ENCODE data around the gene SLC7A14.
"Not testable (repeated sequence)": the region's sequence is repeated elsewhere in the genome, so short reads cannot be mapped to it uniquely, and the experiment has no call there.

SLC7A14 gene

DNA sequence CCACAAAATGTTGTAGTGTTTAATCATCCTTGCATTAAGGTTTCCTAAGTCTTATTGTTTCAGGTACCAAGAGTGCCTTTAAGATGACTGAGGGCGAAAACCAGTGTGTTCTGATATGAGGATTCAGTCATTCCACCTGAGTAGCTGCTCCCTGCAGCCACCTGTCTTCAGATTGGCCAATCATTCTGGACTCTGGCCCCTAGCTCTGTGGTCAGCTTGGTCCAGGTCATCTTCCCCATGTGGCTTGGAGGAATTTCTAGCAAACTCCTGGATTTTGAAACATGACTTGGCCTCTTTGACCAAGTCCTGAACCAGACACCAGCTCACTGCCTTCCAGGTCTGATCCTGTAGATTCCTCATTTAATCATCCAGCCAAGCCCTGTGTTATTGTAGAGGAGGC lies 7.8 kb upstream of the SLC7A14 start:
- DNase-seq (ENCODE audit: low read depth): no peak

DNA sequence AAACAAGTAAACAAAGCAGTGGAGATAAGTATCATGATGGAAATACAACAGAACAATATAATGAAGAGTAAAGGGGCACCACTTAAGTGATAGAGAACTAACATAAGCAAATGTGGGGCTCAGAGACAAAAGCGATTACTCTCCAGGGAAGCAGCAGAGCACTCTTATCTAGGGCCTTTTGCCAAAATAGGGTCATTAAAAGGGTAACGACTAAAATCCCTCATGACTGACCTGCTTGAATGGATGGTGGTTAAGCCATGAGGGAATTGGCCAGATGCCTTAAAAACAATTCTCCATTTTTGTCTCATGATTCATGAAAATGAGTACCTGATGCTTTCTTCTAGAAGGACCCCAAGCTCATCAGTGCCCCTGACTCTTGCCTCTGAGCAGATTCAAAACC lies 3.2 kb upstream of the SLC7A14 start:
- DNase-seq (ENCODE audit: low read depth): no peak

DNA sequence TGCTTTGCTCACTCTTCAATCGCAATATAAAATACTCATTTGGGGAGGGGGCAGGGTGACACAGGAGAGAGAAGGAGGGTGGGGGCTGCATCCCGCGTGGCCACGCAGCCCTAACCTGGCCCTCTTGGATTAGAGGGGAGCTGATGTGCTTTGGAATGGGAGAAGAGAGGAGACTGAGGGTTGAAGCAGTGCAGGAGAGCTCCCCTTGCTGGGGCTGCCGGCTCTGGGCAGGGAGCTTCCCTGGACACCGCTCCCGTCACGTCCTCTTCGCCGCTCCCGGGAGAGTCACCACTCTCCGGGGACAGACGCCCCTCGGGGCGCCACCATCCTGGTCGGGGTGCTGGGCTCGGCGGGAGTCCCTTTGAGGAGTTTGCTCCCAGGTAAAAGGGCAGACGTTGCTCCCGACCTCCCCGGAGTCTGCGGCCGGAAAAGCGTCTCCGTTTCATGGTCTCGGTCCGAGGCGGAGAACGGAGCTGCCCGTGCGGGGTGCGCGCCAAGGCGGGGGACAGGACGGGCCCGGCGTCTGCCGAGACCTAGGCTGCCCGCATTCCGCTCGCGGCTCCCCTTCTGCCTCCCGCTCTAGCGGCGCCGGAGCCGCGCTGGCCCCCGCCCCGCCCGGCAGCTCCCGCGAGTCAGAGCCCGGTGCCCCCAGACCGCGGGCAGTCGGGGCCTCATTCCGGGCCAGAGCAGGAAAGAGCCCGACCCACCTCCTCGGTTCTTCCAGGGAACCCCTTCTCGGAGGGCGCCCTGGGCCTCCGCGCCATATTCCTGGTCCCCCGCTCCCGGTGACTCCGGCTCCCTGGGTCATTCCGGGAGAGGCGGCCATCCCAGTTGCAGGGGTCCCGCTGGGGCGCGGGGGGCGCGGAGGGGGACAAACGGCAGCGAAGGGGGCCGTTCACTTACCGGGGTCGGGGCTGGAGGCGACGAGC lies 603 bp downstream of the SLC7A14 start:
- no peak for DNase-seq (ENCODE audit: low read depth)

DNA sequence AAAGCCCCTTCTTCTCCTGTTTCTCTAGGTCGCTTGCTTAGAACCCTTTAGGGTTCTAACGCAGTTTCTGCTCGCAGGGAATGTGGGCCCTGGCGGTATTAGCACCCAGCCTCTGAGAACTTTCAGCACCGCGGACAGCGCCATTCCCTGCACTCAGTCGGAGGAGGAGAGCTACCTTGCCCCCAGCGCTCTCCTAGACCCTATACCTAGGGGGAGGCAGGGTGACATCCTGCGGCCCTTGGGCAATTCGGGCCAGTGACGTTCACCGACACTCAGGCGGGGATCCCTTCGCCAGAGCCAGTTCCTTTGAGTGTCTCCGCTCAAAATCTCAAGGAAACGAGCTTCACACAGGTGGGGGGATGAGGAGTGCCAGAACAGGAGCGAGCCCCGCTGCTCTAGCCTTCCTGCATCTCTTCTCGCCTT lies 1.3 kb downstream of the SLC7A14 start:
- peak; percentile 36 for DNase-seq (ENCODE audit: low read depth)

DNA sequence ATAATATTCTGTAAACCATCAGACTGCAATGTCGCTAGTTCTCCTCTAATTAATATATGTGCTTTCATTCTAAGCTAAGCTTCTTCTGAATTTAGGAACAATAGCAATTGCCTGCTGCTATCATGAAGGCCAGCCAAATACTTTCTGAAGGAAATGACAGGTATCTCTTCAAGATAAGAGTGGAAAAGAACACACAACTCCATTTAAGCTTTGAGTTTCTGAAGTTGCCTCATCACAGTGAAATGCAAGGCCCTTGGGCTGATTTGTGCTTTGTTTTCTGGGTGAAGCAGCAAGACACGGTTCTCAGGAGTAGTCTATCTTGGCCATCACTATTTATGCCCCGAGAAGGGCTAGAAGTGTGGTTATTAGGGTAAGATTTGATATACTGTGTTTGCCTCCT lies 6.2 kb downstream of the SLC7A14 start:
- DNase-seq (ENCODE audit: low read depth): no peak

DNA sequence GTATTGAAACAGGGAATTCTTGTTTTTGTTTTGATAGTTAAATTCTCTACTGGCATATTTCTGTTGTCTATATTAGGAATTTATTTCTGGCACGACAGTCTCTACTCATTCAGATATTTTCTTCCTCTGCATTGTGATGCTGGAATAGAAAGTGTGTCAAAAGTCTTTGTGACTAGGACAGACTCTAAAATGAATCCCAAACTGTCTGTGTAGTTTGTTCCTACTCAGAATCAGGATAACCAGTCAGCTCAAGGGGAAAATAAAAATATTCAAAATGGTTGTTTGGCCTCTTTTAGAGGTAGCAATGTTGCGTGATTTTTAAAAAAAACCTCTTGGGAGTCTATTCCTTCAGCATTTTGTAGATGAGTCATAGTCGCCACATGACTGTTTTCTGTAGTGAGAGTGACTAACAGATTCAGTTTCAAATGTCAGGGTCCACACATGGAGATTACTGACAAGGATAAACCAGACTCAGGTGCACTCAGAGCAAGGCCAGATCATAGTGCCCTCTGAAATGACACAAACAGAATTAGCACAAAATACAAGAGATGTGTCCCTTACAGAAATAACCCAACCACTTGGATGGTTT lies 13.1 kb downstream of the SLC7A14 start:
- DNase-seq (ENCODE audit: low read depth): no peak

DNA sequence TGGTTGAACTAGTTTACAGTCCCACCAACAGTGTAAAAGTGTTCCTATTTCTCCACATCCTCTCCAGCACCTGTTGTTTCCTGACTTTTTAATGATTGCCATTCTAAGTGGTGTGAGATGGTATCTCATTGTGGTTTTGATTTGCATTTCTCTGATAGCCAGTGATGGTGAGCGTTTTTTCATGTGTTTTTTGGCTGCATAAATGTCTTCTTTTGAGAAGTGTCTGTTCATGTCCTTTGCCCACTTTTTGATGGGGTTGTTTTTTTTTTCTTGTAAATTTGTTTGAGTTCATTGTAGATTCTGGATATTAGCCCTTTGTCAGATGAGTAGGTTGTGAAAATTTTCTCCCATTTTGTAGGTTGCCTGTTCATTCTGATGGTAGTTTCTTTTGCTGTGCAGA lies 18.3 kb downstream of the SLC7A14 start:
- not testable (repeated sequence) for DNase-seq (ENCODE audit: low read depth)

DNA sequence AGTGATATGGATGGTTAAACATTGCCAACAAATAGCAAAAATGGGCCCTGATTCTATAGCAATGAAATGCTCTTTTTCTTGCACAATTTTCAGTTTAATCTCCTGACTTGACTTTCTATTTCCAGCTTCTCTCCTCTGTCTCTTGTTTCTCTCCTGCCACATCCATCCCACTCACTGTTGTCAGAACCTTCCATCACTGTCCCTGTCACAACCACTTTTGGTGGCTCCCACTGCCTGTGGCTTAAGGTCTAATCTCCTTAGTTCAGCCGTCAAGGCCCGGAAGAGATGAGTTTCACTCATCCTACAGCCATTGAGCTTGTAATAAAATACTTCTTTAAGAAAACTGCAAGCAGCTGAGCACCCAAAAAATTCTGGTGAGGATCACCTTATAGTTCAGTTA lies 19.5 kb downstream of the SLC7A14 start:
- DNase-seq (ENCODE audit: low read depth): no peak

DNA sequence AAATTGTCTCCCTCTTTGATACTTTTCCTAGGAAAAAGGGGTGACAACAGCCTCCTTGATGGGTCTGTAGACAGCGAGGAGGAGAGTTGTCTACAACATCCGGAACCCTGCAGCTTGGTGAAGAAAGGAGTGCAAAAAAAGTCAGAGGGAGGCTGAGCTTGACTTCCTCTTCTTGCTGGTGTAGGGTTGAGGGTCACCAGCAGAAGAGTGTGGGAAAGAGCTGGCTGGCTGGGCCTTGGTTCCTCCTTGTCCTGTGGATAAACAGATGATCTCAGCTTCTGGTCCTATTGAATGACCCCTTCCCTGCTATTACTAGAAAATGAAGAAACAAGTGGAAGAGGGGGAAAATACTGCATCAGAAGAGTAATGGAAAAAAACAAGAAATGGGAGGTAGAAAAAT lies 20.4 kb downstream of the SLC7A14 start:
- no peak for DNase-seq (ENCODE audit: low read depth)

DNA sequence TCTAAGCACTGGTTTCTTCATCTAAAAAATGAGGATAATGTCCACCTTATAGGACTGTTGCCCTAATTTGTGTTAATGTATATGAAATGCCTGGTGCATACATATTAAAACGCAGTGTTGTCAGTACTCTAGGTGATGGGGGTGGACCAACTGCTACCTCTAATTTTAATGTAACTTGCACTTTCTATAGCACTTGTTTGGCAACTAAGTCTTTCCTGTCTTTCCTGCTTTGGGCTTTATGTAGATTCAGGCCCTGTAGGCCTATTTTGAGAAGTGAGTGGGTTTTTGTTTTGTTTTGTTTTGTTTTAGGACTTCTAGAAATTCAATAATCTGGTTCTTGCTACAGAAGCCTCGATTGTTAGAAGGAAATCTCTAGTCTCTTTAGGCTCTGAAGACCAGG lies 21.2 kb downstream of the SLC7A14 start:
- DNase-seq (ENCODE audit: low read depth): no peak

DNA sequence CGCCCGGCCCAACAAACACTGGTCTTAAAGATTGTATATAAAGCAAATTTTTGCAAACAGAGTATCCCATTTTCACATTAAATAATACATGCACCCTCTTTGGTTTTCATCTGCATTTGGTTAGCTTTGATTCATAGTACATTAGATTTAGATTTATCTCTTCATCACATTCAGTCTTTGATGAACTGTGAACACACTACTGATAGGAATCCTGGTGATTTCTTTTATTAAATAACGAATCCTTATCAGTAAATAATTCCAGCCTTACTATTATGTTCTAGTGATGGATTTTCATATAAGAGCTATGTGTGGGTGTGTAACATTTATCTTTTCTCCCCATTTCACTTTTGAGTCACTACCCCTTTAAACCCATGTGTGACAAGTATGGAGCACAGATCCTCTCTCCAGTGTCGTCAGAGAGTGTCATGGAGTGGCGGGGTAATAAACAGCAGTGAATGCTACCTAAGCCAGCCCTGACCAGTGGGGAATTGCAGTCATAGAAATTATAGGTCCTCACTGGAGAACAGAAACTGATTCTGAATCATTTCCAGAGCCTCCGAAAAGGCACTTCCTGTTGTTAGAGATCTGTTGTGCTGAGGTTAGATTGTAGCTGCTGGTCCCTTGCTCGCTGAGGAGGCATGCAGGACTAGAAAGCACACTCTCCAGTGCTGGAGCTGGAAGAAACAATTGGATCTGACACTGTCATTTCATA lies 22.0 kb downstream of the SLC7A14 start:
- no peak for DNase-seq (ENCODE audit: low read depth)

DNA sequence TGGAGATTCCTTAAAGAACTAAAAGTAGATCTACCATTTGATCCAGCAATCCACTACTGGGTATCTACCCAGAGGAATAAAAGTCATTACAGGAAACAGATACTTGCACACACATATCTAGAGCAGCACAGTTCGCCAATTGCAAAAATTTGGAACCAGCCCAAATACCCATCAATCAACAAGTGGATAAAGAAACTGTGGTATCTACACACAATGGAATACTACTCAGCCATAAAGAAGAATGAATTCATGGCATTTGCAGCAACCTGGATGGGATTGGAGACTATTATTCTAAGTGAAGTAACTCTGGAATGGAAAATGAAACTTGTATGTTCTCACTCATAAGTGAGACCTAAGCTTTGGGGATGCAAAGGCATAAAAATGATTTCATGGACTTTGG lies 23.8 kb downstream of the SLC7A14 start:
- no peak for DNase-seq (ENCODE audit: low read depth)

DNA sequence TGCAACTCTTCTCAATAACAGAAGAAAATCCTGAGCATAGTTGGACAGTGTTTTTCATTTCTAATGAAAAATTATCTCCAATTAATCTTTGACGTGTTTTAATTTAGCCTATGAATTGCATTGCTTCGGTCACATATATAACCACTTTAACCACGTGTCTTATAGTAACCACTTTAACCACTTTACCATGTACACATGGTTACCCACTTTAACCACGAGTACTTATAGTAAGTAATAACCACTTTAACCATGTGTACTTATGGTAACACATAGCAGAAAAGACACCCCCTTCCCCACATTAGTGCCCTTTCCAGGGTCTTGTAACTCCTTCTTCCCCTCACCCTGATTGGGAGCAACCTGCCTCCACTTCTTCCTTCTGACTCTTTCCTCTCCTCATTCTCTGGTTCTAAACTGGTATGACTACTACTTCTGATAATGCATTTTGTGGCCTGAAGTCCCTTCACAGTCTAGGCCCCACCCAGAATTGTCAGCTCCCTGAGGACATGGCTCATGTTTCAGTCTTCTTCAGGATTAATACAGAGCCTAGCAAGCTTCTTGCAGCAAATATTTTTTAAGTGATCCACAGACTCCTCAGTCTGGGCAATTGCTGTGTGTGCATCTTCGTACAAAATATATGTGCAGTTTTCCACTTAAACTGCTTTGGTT lies 25.0 kb downstream of the SLC7A14 start:
- DNase-seq (ENCODE audit: low read depth): no peak

DNA sequence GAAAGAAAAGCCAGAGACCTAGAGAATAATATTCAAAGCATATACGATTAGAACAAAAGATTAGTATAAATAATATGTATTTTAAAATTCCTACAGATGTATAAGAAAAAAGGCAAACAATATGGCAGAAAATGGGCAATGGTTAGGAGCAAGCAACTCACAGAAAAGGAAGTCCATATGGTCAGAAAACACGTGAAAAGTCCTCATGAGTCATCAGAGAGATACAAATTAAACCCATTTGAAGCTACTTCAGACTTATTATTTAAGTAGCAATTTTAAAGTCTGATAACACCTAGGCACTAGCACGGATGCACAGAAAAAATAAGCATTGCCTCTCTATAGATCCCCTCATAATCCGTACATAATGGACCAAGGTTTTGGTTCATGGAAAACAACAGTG lies 25.6 kb downstream of the SLC7A14 start:
- no peak for DNase-seq (ENCODE audit: low read depth)

DNA sequence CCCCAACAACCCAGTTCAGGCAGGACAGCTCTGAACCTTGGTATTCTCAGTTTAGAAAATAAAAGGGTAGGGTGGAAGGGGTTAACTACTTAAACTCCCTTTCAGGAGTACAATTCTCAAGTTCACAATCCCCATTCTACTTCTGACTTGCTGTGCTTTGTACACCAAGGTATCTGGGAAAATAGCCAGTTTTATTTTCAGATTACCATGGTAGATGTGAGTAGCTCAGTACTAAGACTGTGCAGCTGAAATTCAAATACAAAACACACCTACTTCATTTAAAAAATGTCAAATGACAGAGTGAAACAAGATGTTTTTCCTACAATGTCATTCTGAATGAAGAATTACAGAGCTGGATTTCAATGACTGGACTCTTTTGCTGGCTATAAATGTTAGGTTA lies 27.4 kb downstream of the SLC7A14 start:
- DNase-seq (ENCODE audit: low read depth): no peak

DNA sequence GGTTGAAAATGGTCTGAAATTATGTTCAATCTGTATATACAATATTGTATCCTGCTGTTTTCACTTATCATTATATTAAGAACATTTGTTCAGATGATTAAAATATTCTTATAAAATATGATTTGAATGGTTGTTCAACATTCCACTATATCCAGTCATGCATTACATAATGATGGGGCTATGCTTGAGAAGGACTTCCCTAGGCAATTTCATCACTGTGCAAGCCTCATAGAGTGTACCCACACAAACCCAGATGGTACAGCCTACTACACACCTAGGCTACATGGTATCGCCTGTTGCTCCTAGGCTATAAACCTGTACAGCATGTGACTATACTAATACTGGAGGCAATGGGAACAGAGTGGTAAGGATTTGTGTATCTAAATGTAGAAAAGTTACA lies 30.5 kb downstream of the SLC7A14 start:
- DNase-seq (ENCODE audit: low read depth): no peak

DNA sequence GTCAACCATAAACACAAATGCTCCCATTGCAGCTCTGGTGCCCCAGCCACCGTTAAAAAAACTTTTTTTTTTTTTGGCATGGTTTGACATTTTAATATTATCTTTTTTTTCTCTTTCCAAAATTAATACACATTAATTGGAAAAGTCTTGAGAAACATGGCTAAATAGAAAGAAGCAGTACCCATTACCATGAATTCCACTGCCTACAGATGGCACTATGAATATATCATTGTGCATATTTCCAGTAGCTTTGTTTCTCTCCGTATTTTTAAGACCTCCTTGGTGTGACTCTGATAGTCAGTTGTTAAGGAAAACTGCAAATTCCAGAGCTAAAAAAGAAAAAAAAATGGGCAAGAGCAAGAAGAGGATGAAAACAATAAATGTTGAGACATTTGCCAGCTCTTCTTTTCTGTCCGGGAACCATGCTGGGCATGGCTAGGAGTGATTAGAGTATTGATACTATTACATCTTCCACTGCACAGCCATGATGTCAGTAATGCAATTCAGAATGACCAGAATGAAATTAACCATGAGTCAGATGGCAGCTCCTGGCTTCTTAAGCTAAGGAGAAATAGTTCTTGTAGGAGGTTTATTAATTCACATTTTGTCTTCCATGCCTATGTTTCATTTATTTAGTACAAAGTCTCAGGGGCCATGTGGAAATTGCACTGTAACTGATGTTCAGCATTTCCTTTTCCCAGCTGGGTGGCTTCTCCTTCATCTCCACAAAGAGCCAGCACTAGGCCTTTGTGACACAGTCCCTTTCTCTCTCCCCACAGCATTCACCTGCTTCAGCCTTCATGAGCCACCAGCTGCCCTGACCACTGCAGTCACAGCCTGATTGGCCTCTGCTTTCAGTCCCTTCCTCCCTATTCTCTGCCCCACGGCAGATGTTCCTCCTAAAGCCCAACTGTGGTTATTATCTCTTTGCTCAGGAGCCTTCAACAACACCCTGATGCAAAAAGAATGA lies 31.8 kb downstream of the SLC7A14 start:
- no peak for DNase-seq (ENCODE audit: low read depth)

DNA sequence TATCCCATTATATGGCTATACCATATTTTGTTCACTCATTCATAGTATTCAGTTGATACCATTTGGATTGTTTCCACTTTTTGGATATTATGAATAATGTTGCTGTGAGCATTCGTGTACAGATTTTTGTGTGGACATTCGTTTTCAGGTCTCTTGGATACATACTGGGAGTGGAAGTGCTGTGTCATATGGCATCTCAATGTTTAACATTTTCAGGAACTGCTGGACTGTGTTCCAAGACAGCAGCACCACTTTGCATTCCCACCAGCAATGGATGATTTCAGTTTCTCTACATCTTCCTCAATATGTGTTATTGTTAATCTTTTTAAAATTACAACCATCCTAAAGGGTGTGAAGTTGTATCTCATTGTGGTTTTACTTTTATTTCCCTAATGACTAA lies 34.6 kb downstream of the SLC7A14 start:
- DNase-seq (ENCODE audit: low read depth): no peak

DNA sequence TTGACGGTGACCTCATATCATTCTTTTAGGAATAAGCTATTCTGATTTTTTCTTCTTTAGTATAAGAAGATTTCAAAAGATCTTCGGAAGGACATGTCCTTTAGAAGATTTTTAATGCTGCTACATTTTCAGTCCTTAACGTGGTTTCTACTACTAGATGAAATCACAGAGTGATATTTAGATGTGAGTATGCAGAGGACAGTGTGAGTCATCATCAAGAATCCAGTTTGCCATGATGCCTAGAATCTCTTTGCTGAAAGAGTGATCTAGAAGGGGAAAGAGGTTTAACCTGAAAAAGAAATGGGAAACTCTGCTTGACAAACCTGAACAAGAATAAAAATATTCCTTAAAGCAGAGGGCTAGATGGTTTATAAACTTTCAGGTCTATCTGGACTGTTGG lies 43.2 kb downstream of the SLC7A14 start:
- DNase-seq (ENCODE audit: low read depth): no peak

DNA sequence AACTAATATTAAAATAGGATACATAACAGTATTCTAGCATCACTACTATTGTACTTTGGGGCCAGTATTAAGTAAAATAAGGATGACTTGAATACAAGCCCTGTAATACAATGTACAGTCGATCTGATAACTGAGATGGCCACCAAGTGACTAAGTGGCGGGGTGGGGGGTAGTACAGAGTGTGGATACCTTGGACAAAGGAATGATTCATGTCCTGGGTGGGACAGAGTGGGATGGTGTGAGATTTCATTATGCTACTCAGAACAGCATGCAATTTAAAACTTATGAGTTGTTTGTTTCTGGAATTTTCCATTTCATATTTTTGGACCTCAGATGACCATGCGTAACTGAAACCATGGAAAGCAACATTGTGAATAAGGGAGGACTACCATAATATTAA lies 46.0 kb downstream of the SLC7A14 start:
- no peak for DNase-seq (ENCODE audit: low read depth)

DNA sequence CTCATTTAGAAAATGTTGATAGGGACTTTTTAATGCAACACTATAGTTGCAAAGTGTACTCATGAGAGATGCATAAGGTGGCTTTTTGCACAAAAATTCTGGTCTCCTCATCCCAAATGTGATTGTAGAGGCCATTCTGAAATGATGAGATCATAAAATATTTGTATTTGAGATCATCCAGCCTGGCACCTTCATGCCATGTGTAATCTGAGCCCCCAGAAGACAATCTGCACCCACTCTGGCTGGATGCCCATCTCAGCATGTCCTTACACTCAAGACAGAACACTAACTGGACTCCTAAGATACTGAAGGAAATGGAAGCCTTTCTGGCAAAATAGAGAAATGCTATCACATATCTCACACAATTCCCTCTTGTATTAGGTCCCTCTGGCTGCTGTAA lies 49.2 kb downstream of the SLC7A14 start:
- DNase-seq (ENCODE audit: low read depth): no peak

All from activated T-cell treated with anti-CD3 and anti-CD28 coated beads for 48 hours (primary cell).